SW 1271 (cell line): ENCODE measurements around the gene SLC15A3.

Source experiments
- DNase-seq, 2 experiments: peaks; one replicate each; lab custom pipeline; 2025; lab: John Stamatoyannopoulos, UW

The SLC15A3 gene

DNA sequence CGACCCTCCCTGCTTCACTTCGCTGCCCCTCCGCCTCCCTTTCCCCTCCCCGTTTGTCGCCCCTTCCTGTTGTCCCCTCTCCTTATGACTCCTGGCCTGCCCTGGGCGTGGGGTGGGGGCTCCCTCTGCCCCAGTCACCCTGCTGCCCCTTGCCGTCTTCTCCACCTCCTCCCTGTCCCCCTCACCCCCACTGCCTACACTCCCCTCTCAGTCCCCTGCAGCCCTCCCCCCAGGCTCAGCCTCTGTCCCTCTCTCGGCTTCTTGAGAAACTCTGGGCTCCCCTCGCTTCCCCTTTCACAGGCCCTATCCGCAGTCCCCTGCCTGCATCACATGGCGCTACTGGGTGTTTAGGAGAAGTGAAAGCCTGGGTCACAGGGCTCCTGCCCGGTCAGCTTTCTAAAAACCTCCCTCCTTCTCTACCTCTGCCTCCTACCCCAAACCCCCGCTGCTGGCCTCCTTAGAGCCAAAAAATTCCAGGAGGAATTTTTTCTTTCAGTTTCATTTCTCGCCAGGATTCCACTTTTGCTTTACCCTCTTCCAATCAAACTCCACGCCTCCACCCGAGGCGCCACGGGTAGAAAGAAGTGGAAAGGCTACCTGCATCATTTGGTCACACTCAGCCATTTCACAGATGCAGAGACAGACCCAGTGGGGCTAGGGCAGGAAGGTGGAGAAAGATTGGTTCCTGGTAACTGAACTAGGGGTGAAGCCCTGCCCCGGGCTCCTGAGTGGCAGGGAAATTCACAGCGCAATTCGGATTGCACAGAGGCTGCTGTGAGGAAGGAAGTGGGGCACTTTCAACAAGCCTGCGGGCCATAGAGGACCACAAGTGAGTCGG, at the start of gene SLC15A3:
SLC15A3 (minus strand) TSS at position 273 of the 838 bp plus-strand sequence. CDS start 625 bp downstream, outside the sequence.
- no peak for DNase-seq

GRCh38 chr11:61000426-61000825, 48.5 kb upstream of the SLC15A3 start:
- DNase-seq, result no peak

DNA sequence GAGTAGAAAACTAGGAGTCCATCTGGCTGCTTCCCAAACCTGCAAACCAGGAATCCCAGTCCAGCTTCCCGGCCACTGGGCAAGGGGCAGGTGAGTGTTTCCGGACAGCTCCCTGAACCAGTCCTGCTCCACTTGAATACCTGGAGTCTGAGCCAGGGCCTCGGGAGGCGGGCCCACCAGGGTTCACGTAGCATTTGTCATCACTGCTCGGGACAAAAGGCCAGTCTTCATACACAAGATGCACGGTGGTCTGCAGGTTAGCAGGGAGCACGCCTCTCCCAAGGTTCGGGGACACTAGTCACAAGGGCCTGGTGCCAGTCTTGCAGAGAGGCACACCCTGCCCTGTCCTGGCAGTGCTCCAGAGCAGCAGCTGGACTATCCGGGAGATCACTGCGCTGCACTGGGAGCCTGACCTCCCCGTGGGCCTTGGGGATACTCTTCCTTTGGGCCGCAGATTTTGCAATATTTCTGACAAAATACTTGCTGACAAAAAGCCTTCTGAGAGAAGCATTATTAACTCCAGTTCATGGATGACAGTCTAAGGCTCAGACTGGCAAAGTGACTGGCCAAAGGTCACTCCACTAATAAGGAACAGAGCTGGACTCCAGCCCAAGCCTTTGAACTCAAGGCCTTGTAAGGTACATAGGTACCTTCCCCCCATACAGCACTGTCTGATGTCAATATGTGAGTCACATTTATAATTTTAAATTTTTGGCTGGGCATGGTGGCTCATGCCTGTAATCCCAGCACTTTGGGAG, 44.6 kb upstream of the SLC15A3 start:
- DNase-seq, result no peak

GRCh38 chr11:60995798-60996197, 43.8 kb upstream of the SLC15A3 start:
- DNase-seq, result no peak

GRCh38 chr11:60994541-60995080, 42.6 kb upstream of the SLC15A3 start:
- DNase-seq, result no peak

DNA sequence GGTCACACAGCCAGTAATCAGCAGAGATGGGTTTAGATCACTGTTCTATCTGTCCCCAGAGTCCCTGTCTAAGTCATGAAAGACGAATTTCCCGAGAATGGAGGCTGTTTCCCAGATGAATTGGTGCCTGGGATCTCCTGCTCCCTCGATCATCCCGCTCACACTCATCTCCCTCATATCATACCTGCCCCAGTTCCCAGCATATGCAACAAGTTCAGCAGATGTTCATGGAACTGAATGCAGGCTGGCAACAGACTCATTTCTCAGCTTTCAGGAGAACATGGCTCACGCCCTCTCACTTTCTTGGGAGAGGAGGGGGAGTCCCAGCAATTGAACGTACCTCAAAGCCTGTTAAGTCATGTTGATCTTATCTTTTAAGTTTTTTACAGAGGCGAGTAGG, 41.6 kb upstream of the SLC15A3 start:
- no peak for DNase-seq

DNA sequence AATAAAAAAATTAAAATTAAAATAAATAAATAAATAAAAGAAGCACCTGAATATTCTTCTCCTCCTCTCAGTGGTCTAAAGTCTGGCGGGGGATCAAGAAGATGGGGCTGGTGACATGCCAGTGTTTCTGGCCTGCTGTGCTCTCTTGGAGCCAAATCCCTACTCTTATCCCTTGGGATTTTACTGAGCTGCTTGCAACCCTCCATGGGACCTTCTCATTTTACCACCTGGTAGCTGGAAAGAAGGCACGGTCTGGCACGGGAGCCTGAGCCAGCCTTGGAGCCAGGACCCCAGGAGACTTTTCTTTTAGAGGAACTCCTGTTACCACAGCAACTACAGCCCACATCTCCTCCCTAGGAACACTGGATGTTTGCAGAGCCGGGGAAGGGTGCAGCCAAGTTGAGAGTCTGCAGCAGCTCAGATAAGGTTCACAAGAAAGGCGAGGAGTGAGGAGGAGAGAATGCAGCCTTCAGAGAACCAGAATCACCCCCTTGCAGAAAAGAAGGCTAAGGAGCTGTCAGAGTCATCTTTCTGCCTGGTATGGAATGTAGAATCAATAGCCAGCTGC, 41.0 kb upstream of the SLC15A3 start:
- no peak for DNase-seq

- DNase-seq, result no peak
These were observed 39.5 kb upstream of the SLC15A3 start for GRCh38 chr11:60991457-60991856.

DNA sequence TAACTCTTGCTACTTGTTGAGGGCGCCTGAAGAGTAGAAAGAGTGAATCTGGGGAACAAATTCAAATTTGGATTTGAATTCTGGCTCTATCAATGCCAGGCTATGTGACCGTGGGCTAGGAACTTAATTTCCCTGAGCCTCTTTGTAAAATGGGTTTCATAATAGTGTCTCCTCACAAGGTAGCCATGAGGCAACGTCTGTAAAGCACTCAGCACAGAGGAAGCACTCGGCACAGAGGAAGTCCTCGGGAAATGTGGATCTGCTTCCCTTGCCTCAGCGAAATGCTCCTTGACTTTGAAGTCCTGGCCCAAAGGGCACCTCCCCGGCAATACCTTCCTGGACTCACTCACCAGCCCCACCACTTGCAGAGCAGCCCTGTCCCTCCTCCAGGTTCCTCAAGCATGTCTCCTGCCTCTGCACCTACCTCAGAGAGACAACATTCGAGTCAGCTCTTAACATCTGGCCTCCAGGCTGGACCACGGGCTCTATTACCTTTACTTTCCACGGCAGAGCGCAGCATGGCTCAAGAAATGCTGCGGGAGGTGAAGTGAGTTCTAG, 37.2 kb upstream of the SLC15A3 start:
- DNase-seq, result no peak

DNA sequence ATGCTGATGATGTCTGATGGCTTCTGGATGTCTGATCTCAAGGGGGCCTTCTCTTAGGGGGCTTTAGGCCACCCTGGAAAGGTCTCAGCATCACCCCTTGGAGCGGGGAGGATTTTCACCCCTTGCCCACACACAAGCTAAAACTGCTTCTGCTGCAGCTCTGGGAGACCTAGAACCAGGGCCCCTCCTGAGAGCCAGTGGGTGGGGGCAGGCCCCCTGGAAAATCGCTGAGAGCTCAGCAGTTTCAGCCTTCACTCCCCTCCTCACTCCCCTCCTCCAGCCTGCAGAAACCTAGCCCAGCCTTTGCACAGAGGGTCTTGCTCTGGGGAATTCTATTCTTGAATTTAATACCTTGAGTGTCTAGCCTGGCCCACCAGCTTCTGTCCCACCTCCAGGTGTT, 36.7 kb upstream of the SLC15A3 start:
- no peak for DNase-seq

DNA sequence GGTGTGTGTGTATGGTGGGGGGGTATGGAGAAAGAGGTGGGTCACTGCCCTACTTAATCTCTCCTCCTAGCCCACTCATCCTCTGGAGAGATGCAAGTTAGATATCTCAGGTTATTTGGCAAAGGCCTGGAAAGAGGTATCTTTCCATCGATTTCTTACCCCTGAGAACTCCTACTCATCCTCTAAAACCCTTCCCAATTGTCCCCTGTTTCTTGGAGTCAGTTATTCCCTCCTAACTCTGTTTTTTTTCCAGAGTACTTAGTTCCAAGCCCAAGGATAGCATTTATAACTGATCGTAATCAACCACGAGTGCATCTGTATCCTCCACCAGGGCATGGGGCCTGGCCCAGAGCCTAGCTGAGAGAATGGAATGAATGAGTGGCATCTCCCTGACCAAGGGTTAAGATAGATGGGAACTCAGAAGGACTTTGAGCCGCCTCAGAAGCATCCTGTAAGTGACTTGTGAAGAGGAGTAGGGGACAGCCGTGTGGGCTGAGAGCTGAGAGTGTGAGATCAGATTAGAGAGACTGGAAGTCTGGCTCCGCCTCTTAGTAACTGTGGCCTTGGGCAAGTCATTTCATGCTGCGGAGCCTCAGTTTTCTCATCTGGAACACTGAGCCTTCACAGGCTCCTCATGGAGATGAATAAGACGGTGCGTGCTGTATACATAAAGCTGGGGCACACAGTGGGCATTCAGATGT, 35.8 kb upstream of the SLC15A3 start:
- DNase-seq, result no peak

- DNase-seq, result no peak
These were observed 34.3 kb upstream of the SLC15A3 start for GRCh38 chr11:60985991-60986915.

- DNase-seq, result no peak
These were observed 33.5 kb upstream of the SLC15A3 start for GRCh38 chr11:60985501-60985900.

DNA sequence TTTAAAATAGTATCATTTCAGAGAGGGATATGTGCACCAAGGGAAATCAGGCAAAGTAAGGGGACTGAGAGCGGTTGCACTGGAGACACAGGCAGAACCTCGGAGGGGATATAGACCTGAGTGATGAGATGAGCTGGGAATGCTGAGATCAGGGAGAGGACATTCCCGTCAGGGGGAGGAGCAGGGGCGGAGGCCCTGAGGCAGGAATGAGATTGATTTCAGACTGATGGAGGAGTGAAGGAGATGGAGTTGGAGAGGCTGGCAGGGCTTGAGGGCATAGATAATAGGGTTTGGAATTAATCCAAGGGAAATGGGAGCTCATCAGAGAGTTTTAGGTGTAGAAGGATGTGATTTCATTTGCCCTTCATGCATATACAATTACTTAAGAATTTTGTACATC, 32.7 kb upstream of the SLC15A3 start:
- DNase-seq, result no peak

GRCh38 chr11:60984149-60984548, 32.2 kb upstream of the SLC15A3 start:
- DNase-seq, result no peak

- no peak for DNase-seq
These were observed 30.2 kb upstream of the SLC15A3 start for GRCh38 chr11:60982184-60982583.

DNA sequence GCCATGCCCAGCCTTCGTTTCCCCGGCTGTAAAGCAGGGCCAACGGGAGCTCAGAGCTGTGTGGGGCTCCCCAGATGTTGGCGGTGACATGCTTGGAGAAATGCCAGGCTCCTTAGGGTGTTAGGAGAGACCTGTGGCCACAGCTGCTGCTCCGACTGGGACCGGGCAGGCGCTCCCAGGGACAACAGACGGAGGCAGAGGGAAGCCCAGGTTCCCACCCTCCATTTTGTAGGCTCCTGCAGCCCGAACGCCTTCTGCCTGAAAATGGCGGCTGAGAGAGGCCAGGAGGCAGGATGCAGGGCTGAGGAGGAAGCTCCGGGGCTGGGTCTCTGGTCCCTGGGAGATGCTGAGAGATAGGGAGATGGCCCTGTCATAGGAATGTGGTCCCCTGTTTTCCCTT, 29.5 kb upstream of the SLC15A3 start:
- DNase-seq, result no peak

- DNase-seq, result no peak
These were observed 26.8 kb upstream of the SLC15A3 start for GRCh38 chr11:60978546-60979380.

- no peak for DNase-seq
These were observed 25.9 kb upstream of the SLC15A3 start for GRCh38 chr11:60977836-60978235.

GRCh38 chr11:60977224-60977623, 25.2 kb upstream of the SLC15A3 start:
- DNase-seq, result no peak
